NCI-H146 treated with DMSO at 0.1 percent for 48 hours (cell line): ENCODE results near the gene SMYD3.
"Not testable (repeated sequence)": the region's sequence is repeated elsewhere in the genome, so short reads cannot be mapped to it uniquely, and the experiment has no call there.

ENCODE experiments used
- DNase-seq: peaks from one replicate; lab custom pipeline; 2025; ENCODE audit not compliant: unreplicated experiment; lab: John Stamatoyannopoulos, UW

Gene SMYD3

GRCh38 chr1:246040200-246040890 lies 466.7 kb downstream of the SMYD3 start:
- no peak for DNase-seq

- no peak for DNase-seq
These were observed 467.5 kb downstream of the SMYD3 start for GRCh38 chr1:246039584-246039983.

GRCh38 chr1:246037832-246038231 lies 469.2 kb downstream of the SMYD3 start:
- DNase-seq = no peak

- DNase-seq = no peak
These were observed 470.9 kb downstream of the SMYD3 start for GRCh38 chr1:246036175-246036574.

GRCh38 chr1:246035060-246035541 lies 472.0 kb downstream of the SMYD3 start:
- no peak for DNase-seq

GRCh38 chr1:246034630-246035029 lies 472.4 kb downstream of the SMYD3 start:
- no peak for DNase-seq

GRCh38 chr1:246032984-246033383 lies 474.1 kb downstream of the SMYD3 start:
- DNase-seq = no peak

GRCh38 chr1:246032031-246032551 lies 475.0 kb downstream of the SMYD3 start:
- DNase-seq = no peak

GRCh38 chr1:246029616-246030015 lies 477.5 kb downstream of the SMYD3 start:
- DNase-seq = no peak

- DNase-seq = not testable (repeated sequence)
These were observed 483.0 kb downstream of the SMYD3 start for GRCh38 chr1:246024118-246024517.

- DNase-seq = no peak
These were observed 486.7 kb downstream of the SMYD3 start for GRCh38 chr1:246020211-246020954.

GRCh38 chr1:246018146-246018545 lies 488.9 kb downstream of the SMYD3 start:
- no peak for DNase-seq

GRCh38 chr1:246012341-246012740 lies 494.7 kb downstream of the SMYD3 start:
- peak; percentile 44 for DNase-seq

- DNase-seq = no peak
These were observed 496.7 kb downstream of the SMYD3 start for GRCh38 chr1:246010386-246010785.

- peak; percentile 26 for DNase-seq
These were observed 498.7 kb downstream of the SMYD3 start for GRCh38 chr1:246008363-246008831.

GRCh38 chr1:246005067-246005466 lies 502.0 kb downstream of the SMYD3 start:
- DNase-seq = no peak

GRCh38 chr1:246004301-246004700 lies 502.8 kb downstream of the SMYD3 start:
- no peak for DNase-seq

- no peak for DNase-seq
These were observed 503.7 kb downstream of the SMYD3 start for GRCh38 chr1:246003442-246003730.

- peak; percentile 76 for DNase-seq
These were observed 504.2 kb downstream of the SMYD3 start for GRCh38 chr1:246002725-246003441.

- DNase-seq = no peak
These were observed 505.2 kb downstream of the SMYD3 start for GRCh38 chr1:246001837-246002230.

- DNase-seq = no peak
These were observed 505.8 kb downstream of the SMYD3 start for GRCh38 chr1:246001142-246001836.
